ENCODE measurements around the gene RAVER2.
"Not testable (repeated sequence)": the region's sequence is repeated elsewhere in the genome, so short reads cannot be mapped to it uniquely, and the experiment has no call there.

The RAVER2 gene, protein sequence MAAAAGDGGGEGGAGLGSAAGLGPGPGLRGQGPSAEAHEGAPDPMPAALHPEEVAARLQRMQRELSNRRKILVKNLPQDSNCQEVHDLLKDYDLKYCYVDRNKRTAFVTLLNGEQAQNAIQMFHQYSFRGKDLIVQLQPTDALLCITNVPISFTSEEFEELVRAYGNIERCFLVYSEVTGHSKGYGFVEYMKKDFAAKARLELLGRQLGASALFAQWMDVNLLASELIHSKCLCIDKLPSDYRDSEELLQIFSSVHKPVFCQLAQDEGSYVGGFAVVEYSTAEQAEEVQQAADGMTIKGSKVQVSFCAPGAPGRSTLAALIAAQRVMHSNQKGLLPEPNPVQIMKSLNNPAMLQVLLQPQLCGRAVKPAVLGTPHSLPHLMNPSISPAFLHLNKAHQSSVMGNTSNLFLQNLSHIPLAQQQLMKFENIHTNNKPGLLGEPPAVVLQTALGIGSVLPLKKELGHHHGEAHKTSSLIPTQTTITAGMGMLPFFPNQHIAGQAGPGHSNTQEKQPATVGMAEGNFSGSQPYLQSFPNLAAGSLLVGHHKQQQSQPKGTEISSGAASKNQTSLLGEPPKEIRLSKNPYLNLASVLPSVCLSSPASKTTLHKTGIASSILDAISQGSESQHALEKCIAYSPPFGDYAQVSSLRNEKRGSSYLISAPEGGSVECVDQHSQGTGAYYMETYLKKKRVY

DNA sequence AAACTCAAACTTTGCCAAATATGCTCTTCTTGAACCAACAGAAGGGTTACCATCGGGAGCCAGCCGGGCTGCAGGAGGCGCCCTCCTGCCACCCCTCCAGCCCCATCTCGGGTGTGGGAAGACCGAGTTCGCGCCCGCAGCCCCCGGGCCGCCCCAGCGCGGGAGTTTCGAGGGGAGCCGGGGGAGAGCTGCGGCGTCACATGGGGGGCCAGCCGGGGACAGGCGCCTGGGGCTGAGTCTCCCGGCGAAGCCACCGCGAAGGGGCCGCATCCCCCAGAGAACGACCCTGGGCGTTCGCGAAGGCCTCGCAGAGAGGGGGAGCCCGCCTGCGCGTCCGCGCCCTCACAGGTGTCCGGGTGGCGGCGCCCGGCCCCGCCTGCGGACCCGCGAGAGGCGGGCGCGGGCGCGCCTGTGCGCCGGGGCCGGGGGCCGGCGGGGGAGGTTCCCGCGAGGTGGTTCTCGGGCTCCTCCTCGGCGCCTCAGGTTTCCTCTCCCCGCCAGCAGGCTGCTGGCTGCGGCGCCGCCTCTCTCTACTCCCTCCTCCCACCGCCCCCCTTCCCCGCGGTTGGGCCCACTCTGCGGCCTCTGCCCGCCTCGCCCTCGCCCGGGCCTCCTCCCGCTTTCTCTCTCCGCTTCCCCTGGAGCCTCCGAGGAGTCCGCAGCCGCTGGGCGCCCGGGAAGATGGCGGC, at the start of gene RAVER2:
Gene RAVER2 (plus strand): TSS at position 584 of the 689 bp plus-strand sequence. CDS start 98 bp downstream, at position 682.
- FAIRE-seq: no peak

DNA sequence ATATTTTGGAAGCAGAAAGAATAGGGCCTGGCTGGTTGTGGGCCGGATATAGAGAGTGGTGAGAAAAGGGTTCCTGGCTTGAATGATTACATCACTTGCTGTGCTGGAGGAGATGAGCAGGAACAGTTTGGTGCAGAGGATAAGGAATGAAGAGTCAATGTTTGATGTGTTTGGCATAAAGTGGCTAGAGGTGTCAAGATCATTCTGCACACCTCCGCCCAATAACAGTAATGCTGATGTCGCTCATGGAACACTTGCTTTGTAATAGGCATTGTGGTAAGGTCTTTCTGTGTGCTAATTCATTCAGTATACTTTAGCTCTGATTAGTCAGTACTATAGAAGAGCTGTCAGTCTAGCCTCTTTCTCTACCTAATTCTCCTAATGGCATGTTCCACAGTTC, 48.0 kb upstream of the RAVER2 start:
- FAIRE-seq: no peak

DNA sequence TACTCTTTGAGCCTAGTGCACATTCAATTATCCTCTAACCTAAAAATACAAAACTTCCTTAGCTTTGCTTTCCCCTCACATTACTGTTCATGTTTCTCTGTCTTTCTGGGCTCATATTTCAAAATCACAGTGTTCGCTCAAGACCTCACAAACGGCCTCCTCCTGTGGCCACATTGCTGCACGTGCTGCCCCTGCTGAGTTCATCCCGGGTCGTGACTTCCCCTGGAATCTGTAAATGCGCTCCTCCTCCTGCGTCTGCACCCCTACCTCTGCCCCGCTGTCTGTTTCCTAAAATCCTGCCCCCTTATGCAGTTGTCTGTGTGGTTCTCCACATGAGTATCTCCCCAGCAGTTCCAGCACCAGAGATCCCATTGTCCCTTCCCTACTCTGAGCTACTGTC, 45.5 kb upstream of the RAVER2 start:
- FAIRE-seq: no peak

DNA sequence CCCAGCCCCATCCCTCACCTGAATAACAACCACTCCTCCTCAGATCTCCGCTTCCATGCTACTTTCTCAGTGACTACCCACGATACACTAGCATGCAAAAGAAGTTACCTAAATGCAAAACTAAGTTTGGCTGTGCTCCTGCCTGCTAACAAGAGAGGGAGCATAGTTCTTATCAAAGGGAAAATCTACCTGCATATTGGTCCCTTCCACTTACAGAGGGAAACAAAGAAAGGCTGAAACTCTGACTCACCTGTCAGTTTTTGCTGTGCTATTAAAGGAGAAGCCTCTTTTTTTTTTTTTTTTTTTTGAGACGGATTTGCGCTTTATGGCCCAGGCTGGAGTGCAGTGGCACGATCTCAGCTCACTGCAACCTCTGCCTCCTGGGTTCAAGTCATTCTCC, 43.8 kb upstream of the RAVER2 start:
- no peak for FAIRE-seq

DNA sequence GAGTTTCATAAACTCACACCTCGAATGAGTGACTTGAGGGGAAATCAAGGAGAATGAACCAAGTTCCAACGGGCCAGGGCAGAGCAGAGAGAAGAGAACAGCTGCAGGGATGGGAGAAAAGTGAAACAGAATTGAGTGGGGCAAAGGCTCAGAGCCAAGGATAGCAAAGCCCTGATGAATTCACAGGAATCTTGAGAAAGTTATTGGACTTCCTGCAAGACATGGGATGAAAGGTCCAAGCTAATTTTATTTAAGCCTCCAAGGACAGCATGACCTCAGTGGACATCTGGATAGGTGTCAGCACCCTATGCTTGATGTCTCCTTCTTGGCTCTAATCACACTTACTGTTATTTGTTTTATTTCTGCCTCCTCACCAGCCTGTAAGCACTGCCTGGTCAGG, 43.0 kb upstream of the RAVER2 start:
- FAIRE-seq: no peak

DNA sequence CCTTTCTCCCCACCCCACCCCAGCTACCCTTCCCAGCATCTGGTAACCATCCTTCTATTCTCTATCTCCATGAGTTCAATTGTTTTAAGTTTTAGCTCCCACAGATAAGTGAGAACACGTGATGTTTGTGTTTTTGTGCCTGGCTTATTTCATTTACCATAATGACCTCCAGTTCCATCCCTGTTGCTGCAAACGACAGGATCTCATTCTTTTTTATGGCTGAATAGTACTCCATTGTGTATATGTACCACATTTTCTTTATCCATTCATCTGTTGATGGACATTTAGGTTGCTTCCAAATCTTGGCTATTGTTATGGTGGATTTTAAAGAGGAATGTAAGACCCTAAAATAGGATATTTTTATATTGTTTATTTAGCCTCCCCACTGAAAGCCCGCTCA, 42.2 kb upstream of the RAVER2 start:
- not testable (repeated sequence) for FAIRE-seq

DNA sequence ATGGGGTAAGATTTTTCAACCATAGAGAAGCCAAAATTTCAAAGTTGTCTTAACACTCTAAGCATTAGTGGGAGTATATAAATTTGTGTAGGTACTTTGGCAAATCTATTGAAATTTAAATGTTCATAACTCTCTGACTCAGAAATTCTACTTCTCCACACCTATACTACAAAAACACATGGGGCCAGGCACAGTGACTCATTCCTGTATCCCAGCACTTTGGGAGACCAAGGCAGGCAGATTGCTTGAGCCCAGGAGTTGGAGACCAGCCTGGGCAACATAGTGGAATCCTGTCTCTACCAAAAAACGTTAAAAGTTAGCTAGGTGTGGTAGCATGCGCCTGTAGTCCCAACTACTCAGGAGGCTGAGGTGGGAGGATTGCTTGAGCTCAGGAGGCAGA, 41.3 kb upstream of the RAVER2 start:
- FAIRE-seq: no peak

DNA sequence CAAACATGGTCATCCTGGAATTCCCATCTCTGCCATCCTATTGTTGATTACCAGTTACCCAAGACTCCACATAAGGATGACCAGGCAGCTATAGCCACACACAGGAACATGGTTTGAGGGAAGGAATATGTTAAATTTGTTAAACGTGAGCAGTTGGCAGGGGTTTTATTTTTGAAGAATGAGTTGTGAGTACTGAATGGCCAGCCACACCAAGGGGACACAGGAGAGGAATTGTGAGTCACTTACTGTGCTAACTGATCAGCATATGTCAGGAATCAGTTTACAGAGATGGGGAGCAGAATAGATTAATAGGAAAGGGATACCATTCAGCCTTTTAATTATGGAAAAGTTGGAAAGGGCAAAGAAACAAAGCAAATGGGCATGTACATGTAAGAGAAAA, 39.3 kb upstream of the RAVER2 start:
- FAIRE-seq: no peak

DNA sequence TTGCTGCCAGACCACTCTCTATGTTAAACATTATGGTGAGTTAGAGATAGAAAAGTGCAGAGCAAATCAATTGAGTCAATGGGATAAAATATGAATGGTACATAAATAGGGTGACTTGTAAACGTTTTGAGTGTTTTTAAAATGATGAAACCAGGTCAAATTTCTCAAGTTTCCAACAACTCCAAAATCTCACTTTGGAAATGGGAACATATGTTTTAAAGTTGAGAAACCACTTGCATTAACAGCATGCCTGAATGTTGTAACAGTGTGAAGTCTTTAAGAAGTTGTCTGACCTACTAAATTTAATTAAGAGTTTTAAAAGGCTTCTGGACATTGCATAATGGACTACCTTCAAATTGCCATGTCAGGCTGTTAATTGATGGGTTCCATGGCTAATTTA, 33.6 kb upstream of the RAVER2 start:
- FAIRE-seq: no peak

DNA sequence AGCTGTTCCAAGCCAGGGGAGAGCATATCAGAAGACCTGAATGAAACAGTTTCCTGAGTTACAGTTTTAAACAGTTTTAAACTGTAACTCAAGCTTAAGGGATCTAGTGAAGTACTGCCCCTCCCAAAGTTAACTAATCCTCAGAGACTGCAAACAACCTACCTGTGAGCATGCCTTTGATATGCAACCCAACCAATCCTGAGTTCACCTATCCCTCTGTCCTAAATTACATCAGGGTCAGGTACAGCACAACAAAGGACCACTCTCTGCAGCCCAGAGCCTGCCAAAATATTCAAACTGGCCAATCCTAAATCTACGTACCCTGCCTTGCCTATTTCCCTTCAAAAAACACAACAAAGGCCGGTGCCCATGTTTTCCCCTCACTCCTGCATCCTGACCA, 32.8 kb upstream of the RAVER2 start:
- no peak for FAIRE-seq

DNA sequence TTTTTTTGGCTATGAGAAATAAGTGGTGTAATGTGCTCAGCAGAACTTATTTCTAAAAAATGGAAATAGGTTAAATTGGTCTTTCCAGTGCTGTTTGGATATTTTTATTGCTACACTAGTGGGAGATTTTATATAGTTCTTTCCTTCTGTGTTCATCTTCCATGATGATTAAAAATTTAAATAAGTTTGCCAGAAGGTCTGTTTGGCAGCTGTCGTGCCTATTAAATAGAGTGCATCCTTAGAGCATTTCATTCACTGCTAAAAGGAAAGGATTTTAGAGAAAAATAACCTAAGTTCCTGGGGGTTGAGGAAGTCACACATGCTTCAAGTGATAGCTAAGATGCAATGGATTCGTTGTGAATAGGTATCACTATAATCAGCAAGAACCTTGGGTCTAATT, 29.7 kb upstream of the RAVER2 start:
- FAIRE-seq: no peak

DNA sequence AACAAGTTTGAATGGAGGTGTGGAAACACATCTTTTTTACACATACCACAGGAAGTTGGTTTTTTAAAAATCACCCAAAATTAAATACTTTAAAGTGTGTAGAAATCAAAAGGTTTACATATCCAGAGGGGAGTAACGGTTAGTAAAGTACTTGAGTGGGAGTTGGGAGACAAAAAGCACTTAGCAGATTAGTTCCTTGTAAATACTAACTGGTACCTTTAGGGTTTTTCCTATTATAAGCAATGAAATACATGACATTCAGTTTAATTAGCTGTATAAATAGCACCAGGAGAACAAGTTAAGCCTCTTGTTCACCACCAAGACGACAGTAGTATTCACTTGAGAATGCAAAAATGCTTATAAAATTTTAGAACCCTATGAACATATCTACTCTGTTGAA, 23.7 kb upstream of the RAVER2 start:
- no peak for FAIRE-seq

DNA sequence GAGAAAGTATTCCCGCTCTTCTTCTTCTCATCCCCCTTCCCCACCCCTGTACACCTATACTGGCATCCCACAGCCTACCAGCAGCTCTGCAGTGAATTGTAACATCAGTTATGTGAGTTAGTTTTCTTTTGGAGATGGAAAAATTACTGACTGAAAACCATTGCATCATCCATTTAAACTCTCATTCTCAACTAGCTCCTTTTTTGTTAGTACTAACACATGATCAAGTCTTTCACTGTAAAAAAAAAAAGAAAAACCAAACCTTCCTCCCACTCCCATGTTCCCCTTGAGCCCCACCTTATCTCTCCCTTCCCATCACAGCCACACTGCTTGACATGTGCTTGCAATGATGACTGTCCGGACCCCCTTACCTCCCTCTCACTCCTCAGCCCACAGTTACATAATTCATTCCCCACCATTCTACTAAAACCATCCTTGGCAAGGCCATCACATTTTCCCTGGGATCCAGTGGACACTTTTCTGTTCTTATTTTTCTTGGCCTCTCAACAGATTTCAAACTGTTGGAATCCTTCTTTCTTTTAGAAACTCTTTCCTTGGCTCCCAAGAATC, 23.2 kb upstream of the RAVER2 start:
- FAIRE-seq: no peak

DNA sequence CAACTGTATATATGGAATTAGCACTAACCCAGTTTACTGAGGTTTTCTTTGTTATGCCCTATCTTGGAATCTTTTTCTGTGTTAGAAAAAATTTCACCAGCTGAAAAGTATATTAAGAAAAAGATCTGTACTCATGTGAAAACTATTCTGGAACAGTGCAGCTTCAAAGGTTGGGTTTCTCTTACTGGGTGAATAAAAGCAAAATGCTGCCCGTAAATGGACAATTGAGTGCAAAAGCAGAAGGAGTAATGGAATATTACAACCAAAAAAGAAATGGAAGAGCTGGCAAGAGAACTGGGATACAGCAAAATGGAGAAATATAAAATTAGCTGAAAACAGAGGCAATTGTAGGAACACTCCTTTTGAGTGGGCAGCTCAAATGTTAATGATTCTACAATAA, 17.0 kb upstream of the RAVER2 start:
- FAIRE-seq: no peak

DNA sequence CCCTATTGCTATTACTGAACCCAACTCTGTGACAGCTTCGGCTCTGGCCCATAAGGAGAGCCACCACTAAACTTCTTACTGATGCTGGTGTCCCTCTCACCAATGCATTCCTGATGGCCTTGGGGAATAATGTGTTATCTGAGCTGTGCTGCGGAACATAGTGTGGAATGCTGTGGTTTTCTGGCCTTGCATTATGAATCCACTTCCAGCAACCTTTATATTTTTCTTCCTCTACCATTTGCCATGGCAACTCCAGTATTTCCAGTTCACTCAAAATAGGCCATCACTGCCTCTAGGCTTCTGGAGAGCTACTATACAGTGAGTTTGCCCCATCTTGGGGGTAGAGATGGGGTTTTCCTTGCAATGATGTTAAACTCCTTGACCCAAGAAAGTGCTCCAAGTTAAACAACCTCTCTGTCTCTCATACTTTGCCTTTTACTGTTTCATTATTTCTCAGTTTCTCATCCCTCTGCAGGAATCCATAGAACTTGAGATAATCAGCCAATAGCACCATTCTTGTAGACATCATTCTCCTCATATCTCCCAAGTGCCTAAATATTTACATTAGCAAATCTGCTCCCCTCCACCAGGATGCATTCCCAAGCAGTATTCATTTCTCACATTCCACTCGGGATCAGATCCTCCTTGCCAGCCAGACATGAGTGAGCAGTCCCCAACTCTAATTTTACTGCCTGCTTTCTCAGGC, 11.1 kb upstream of the RAVER2 start:
- FAIRE-seq: no peak

DNA sequence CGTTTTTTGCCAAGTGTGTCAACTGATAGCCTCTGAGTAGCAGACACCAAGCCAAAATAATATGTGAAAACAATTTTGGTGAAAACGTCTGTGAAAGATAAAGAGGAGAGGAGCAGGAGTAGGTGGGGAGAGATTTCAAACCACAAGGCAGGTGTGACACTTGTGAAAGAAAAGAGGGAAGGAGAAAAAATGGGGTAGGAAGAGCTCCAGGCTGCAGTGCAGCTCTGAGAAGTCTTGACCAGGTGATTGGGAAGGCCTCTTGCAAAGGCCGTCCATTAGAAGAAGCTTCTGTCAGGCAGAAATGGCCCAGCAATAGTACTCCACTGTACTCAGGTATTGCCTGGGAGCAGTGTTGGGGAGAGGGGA, 10.6 kb upstream of the RAVER2 start:
- no peak for FAIRE-seq

DNA sequence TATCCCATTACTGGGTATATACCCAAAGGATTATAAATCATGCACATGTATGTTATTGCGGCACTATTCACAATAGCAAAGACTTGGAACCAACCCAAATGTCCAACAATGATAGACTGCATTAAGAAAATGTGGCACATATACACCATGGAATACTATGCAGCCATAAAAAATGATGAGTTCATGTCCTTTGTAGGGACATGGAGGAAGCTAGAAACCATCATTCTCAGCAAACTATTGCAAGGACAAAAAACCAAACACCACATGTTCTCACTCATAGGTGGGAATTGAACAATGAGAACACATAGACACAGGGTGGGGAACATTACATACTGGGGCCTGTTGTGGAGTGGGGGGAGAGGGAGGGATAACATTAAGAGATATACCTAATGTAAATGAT, 4.2 kb upstream of the RAVER2 start:
- not testable (repeated sequence) for FAIRE-seq

DNA sequence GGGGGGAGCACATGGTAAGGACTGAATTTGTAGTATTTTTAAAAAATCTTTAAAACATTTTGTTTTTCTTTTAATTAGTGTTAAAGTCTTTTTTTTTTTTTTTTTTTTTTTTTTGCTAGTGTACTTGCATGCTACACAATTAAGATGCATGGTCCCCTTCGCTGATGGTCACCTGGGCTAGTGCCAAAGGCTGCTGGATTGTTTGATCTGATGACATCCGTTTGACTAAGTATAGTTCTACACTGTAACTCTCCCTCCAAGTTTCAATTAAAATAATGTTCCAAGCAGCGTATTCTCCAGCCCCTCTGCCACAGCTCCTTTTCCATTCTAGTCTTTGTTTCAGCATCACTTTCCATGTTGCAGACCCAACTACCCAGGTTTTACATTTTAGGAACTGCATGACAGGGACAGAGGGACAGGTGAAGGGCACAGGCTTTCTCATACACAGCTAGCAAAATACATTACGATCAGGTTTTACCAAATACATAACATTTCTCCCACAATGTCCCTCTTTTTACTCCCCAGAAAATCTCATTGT, 852 bp upstream of the RAVER2 start:
- FAIRE-seq: no peak

DNA sequence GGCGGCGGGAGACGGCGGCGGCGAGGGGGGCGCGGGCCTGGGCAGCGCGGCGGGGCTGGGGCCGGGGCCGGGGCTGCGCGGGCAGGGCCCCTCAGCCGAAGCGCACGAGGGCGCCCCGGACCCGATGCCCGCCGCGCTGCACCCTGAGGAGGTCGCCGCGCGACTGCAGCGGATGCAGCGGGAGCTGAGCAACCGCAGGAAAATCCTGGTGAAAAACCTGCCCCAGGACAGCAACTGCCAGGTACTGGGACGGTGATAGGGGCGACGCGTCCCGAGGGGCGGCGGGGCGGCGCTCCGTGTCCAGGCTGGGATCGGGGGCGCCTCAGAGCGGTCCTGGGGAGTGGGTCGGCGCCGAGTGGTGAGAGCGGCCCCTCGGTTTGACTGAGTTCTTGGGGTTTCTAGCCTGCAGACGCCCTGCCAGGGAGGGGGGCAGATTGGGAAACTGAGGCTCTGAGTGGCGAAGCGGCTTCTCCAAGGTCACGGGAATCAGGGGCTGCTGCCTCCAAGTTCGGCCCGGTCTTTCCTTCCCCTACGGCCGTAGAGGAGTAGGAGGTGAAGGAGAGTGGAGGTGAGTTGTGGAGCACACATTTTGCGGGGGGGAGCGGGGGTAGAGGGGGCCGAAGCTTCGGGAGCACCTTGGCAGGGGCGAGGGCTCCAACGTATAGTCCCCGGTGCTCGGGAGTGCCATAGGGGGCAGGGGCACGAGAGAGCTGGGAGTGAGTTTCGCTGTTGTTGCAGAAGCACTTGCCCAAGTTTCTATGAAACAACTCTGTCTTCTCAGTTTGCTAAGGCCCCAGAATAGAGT, 508 bp downstream of the RAVER2 start:
- no peak for FAIRE-seq

DNA sequence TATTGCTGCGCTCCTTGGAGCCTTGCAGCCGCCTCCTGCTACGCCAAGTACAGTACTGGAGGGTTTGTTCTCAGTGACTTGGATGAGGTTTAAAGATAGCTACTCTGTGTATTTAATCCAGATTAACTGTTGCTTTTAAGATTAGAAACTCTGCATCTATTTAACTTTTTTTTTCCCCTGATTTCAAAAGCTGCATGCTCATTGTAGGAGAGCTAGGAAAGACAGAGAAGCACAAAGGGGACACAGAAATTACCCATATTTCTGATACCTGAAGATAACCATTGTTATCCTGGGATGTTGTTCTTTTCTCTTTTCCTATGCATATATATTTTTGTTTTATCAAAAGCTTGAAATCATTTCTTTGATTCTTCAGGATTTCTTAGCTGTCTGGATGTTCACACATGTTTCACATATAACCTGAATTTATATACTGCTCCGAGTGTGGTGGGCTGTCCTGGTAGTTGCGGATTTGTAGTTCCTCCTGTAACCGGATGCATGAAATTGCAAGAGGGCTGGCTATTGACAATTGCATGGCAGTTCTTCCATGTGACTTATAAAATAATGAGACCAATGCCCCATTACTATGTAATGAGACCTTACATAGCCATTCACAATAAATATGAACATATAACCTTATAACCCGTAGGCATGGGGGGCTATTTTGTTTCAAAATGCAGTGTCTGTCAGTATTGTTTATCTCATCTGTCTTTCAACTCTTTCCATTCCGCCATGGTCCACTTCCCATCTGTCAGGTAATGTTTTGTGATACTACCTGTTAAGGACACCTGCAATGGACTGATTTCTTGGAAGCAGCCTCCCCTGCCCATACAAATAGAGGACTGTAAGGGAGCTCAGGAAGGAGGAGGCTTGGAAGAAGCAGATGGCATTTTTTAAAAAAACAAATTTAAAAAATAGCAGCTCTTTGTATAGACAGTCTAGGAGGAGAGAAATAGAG, 1.4 kb downstream of the RAVER2 start:
- no peak for FAIRE-seq

DNA sequence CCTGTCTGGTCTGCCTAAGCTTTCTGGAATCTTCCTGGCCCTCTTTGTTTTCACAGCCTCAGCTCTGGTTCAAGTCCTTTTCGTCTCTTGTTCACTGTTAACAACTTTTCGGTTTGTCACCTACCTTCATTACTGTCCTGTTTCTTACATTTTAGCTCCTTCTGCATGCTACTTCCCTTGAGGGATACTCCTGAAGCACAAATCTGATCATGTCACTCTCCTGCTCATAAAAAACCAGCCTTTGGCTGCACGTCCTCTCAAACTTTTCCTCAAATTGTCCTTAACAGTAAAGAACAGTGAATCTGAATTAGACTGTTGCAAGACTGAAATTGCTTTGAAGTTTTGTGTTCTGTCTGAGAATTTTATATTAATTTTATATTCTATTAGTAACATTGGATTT, 3.3 kb downstream of the RAVER2 start:
- FAIRE-seq: no peak
